Inferior parietal cortex (tissue), 1 donor: ENCODE results near the gene GSC.
"Not testable (repeated sequence)": the region's sequence is repeated elsewhere in the genome, so short reads cannot be mapped to it uniquely, and the experiment has no call there.

Source experiments
- DNase-seq: peaks from one replicate; pipeline ENCODE4 v3.0.0-alpha.2; 2016; ENCODE audit errors: extremely low spot score

Gene GSC

DNA sequence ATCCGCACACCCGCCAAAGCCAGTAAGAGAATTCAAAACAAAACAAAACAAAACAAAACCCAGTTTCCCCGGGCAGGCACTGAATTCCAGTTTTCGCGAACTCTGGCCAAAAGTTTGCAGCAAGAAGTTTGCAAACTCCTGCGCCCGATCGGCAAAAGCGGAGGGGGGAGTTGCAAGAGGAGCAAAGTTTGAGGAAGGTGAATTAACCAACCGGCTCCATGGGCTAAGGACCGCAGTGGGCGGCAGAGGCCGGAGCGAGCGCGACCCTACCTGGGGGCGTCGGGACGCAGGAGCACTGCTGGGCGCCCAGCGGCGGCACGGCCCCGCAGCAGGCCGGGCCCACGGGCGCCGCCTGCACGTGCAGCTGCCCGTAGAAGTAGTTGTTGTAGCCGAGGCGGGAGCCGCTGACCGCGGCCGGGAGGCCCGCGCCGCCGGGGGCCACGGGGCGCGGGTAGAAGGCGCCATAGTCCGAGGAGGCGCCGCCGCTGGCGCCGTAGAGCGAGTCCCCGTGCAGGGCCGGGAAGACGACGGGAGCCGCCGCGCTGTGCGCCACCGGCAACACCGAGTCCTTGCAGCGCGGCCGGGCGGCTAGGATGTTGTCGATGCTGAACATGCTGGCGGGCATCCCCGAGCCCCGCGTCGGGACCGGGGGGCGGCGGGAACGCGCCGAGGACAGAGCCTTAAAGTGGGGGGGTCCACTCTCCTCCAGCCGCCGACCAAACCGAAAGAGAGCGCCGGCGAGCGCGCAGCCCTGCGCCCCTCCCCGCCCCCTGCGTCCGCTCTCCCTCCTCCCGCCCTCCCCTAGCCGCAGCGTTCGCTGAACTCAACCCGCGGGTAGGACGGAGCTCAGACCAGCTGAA lies at the start of gene GSC:
GSC (minus strand) TSS at position 723 of the 860 bp plus-strand sequence; CDS start at position 625, 98 bp downstream.
- DNase-seq = no peak

DNA sequence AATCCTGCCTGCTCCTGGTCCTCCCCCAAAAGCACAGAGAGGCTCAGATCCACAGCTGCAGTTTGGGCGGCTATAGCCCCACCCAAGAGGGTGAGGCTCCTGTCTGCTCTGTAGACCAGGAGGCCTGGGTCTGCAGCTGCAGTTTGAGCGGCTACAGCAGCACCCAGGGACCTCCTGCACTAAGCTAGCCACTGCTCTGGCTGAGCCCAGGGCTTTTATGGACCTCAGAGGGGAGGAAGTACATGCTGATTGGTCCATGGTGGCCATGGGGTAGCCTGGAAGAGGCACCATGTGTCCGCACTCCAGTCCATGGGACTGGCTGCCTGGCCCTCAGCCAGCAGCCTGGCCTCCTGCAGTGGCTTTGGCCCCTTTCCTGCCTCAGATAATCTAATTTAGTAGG lies 49.6 kb upstream of the GSC start:
- no peak for DNase-seq

DNA sequence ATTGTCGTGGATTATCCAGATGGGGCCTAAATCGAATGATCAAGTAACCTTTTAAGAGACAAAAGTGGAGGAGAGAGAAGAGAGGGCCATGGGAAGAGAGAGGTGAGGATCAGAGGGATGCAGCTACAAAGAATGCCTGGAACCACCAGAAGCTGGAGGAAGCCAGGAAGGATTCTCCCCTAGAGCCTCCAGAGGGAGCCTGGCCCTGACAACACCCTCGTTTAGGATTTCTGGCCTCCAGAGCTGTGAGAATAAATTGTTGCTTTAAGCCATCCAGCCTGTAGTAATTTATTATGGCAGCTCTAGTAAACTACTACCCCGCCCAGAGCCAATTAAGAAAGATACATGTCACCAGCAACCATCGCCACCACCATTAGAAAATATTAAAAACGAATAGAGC lies 46.2 kb upstream of the GSC start:
- no peak for DNase-seq

DNA sequence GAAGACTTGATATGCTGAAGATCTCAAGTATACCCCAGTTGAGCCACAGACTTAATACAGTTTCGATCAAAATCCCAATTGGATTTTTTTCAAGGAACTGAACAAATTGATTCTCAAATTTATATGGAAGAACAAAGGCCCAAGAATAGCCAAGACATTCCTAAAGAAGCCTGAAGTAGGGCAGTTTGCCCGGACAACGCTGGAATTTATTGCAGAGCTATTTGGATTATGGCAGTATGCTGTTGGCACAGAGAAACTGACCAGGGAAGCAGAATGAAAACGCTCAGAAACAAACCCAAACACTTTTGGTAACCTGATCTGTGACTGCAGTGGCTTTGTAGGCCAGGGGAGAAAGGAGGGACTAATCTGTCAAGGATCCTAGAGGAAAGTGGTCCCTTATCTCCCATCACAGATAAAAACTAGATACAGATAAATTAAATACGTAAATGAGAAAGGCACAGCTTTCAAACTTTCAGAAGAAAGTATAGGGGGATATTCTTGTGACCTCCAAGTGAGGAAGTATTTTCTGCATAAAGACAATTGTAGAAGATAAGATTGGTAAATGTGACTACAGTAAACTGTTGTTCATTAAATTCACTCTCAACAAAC lies 35.9 kb upstream of the GSC start:
- DNase-seq = no peak

GRCh38 chr14:94801225-94801624 lies 31.3 kb upstream of the GSC start:
- no peak for DNase-seq

GRCh38 chr14:94800764-94801163 lies 30.9 kb upstream of the GSC start:
- not testable (repeated sequence) for DNase-seq

GRCh38 chr14:94797887-94798286 lies 28.0 kb upstream of the GSC start:
- DNase-seq = no peak

GRCh38 chr14:94796278-94796677 lies 26.4 kb upstream of the GSC start:
- DNase-seq = no peak

DNA sequence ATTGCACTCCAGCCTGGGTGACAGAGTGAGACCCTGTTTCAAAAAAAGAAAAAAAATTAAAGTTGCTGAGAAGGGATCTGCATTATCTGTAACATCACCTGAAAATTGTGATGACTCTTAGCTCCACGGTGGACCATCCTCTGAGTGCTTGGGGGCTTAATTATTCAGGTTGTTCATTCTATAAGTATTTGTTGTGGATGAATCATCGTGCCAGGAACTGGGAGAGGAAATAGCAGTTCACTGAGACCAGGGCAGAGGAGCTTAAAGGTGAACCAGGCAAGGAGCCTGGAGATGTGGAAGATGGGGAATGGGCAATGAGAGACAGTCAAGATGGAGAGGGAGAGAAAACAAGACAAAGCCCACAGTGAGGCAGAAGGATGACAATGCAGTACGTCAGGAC lies 25.5 kb upstream of the GSC start:
- DNase-seq = no peak

DNA sequence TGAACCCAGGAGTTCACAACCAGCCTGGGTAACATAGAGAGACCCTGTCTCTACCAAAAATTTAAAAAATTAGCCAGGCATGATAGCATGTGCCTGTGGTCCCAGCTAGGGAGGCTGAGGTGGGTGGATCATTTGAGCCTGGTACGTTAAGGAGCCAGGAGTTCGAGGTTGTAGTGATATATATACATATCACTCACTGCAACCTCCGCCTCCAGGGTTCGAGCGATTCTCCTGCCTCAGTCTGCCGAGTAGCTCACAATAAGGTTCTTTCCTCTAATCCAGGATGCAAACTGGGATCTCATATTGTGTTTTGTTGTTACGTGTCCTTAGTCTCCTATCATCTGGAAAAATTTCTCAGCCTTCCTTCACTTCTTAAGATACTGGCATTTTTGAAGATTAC lies 24.0 kb upstream of the GSC start:
- DNase-seq = no peak

- DNase-seq = no peak
Observed at GRCh38 chr14:94787655-94788054, 17.7 kb upstream of the GSC start.

GRCh38 chr14:94787092-94787491 lies 17.2 kb upstream of the GSC start:
- no peak for DNase-seq

- no peak for DNase-seq
Observed at GRCh38 chr14:94780536-94781399, 10.9 kb upstream of the GSC start.

- DNase-seq = no peak
Observed at GRCh38 chr14:94779713-94780112, 9.8 kb upstream of the GSC start.

DNA sequence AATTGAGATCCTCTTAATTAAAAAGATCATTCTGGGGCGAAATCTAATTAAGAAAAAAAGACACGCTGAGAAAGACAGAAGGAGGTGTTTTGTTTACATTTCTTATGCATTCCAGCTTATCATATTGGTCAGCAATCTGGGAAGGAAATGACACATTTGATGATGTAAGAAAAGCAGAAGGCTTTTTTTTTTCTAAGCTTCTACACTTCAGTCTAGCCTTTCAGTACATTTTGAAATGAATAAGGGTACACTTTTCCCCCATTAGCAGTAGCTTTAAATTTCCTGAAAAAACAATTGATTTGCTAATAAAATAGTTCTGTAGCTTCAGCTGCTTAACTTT lies 5.9 kb upstream of the GSC start:
- DNase-seq = no peak

DNA sequence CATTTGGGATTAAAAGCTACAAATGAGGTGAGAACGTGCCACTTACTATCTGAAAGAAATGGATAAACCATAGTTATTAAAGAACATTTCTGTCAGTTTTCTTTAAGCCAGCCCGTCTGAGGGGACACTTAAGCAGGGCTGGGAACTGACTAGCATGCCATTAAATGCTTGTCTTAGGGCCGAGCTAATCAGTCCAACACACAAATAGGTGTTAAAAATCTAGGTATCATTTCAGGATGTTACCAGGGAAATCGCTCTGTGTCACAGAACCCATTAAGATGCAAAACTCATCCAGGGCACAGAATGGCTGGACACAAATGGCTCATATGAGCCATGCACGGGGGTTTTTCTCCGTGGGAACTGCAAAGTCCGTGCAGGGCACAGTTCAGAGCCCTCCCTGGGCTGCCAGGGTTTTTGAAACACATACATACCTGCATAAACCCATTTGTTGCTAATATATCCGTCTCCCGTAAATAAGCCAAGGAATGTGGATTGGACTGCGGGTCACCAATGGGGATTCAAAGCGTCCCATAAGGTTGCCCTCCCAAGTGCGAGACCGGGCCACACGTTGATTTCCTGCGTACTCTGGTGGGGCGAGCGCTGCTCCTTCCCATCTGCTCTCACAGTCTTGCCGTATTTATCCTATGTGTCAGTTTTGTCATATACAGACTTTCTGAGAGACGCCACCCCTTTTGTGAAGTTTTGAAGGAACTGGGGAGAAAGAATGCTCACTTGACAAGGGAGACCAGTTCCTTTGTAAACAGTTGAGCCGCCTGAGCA lies 5.4 kb upstream of the GSC start:
- no peak for DNase-seq

DNA sequence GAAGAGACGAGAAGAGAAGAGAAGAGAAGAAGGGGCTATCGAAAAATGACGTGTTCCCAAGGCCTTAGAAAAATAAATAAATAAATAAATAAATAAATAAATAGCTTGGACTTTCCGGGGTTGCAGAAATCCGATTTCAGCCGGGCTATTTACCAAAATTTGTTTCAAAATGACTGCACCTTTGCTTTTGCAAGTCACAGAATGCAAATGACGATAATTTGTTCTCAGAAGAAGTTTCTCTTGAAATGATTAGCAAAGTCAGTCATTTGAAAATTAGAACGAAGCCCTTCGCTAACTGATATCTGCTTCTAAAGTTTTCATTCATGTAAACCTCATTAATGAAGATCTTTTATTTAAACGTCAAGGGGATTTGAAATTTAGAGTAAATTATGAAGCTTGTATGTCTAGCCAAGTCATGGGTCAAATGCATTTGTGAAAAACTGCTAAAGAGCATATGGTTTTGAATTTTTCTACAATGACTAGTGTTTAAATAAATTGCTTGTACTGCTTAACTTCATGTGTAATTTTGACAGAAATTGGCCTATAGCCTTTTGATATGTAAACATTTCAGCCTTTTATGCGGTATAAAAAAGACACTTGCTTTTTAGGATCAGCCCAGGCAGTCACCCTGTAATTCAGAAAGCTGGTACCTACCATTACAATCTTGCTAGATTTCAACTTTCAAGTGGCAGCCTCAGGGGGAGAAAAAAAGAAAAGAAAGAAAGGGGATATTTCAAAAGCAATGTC lies 4.6 kb upstream of the GSC start:
- DNase-seq = no peak

GRCh38 chr14:94773655-94774343 lies 3.9 kb upstream of the GSC start:
- no peak for DNase-seq

DNA sequence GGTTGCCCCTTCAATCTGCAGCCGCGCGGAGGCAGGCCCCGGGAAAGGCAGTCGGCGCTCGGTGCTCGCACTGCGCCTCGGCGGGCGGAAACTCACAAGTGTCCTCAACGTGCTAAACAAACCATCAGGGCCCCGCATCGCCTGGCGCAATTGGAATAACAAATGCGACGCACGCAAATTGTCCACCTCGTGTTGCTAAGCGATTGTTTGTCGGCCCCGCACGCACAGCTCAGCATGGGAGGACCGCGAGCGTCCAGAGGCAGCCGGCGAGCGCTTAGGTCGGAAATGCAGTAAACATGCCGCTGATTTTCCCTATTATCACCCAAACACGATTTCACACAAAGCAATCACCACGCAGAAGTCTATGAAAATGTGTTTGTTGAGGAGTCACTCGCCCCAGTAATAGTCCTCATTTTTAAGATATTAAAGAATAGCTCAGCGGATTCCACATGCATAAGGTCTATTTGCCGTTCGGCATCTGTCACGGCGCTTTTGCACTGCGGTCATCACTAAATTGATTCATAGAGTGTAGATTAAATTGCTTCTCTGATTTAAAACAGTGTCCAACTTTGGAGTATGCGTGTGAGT lies 3.2 kb upstream of the GSC start:
- no peak for DNase-seq

GRCh38 chr14:94772548-94772947 lies 2.6 kb upstream of the GSC start:
- no peak for DNase-seq
